Progenitor cell of endocrine pancreas (in vitro differentiated cells): ENCODE data around the gene HNRNPAB. TPM values are rescaled to one million over a fixed set of nuclear protein-coding genes. Genes with fewer than 3 reads are reported as not detected.
A peak's percentile ranks its signal among the peaks of the same experiment; 100 is the strongest.

ENCODE experiments used
- DNase-seq: peaks from one replicate; pipeline ENCODE4 v3.0.0; 2021; ENCODE audit warnings: low spot score; ENCODE audit not compliant: unreplicated experiment
- H3K27ac Mint-ChIP-seq: 2 replicates; pipeline ENCODE4 v1.8.0; 2021; ENCODE audit warnings: mild to moderate bottlenecking, moderate library complexity, mixed read lengths
- H3K27me3 Mint-ChIP-seq: 2 replicates; pipeline ENCODE4 v1.8.0; 2021; ENCODE audit warnings: mixed read lengths
- H3K36me3 Mint-ChIP-seq: 2 replicates; pipeline ENCODE4 v1.8.0; 2022; ENCODE audit warnings: mixed read lengths; ENCODE audit not compliant: insufficient read depth
- H3K4me1 Mint-ChIP-seq: 2 replicates; pipeline ENCODE4 v1.8.0; 2021; ENCODE audit warnings: low read depth, mixed read lengths
- H3K4me3 Mint-ChIP-seq: 2 replicates; pipeline ENCODE4 v1.8.0; 2021; ENCODE audit warnings: low read depth, mild to moderate bottlenecking, moderate library complexity, mixed read lengths
- H3K9me3 Mint-ChIP-seq: 2 replicates; pipeline ENCODE4 v1.8.0; 2021; ENCODE audit warnings: low read depth, mixed read lengths
- total RNA-seq: library from RNA; stranded (reverse); gene quantifications from 2 replicates; pipeline ENCODE4 v1.2.1, GENCODE V29; 2021
- TF ChIP-seq, protein P1 (sequence below): fragments of 200-600 bp; sonication (generic); IDR thresholded peaks from one replicate; pipeline ENCODE4 v1.5.0; 2021; ENCODE audit warnings: antibody characterized with exemption, mild to moderate bottlenecking; ENCODE audit not compliant: unreplicated experiment

The HNRNPAB gene
- total RNA-seq, 1 donor from 2014 or later = 214 TPM

DNA sequence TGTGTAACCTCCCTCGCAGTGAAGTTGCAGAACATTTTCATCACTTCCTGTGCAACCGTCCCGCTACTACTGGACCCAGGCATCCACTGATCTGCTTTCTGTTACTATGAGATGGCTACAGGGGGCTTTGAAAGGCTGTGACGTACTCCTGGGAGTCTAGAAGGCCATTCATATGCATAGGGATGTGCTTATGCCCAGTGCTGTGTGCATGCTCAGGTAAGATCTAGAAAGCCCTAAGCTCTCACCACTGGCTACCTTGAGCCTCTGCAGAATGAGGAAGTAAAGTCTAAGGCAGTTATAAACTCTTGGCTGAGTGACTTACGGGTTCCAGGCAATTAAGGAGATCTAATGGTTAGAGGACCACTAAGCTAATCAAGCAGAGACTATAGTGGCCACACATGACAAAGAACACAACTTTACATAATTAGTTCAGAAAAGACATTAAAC lies 11.8 kb downstream of the HNRNPAB start:
- H3K36me3 Mint-ChIP-seq = peaks cover 20% of the 10 kb centered on the region

DNA sequence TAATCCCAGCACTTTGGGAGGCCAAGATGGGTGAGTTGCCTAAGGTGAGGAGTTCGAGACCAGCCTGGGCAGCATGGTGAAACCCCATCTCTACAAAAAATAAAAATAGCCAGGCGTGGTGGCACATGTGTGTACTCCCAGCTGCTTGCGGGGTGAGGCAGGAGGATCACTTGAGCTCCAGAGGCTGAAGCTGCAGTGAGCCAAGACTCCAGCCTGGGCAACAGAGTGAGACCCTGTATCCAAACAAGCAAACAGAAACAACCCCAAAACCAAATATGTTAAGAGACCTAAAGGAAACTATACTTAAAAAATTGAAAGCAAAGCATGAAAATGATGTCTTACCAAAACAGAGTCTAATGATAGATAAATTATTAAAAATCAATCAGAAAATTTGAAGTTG lies 12.4 kb downstream of the HNRNPAB start:
- TF ChIP-seq, protein P1, sequence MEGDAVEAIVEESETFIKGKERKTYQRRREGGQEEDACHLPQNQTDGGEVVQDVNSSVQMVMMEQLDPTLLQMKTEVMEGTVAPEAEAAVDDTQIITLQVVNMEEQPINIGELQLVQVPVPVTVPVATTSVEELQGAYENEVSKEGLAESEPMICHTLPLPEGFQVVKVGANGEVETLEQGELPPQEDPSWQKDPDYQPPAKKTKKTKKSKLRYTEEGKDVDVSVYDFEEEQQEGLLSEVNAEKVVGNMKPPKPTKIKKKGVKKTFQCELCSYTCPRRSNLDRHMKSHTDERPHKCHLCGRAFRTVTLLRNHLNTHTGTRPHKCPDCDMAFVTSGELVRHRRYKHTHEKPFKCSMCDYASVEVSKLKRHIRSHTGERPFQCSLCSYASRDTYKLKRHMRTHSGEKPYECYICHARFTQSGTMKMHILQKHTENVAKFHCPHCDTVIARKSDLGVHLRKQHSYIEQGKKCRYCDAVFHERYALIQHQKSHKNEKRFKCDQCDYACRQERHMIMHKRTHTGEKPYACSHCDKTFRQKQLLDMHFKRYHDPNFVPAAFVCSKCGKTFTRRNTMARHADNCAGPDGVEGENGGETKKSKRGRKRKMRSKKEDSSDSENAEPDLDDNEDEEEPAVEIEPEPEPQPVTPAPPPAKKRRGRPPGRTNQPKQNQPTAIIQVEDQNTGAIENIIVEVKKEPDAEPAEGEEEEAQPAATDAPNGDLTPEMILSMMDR = no peak
- no peaks in the 10 kb centered on the region for H3K4me1 Mint-ChIP-seq
- H3K27me3 Mint-ChIP-seq = no peaks in the 10 kb centered on the region
- no peak overlapping the region for H3K4me3 Mint-ChIP-seq
- no peak overlapping the region for H3K27ac Mint-ChIP-seq
- H3K9me3 Mint-ChIP-seq = no peaks in the 10 kb centered on the region
- DNase-seq = no peak
- peaks cover 23% of the 10 kb centered on the region for H3K36me3 Mint-ChIP-seq

More for the DNA sequence above, 11.8 kb downstream of the HNRNPAB start:
- TF ChIP-seq, protein P1 = no peak
- H3K9me3 Mint-ChIP-seq = no peaks in the 10 kb centered on the region
- DNase-seq = no peak
- H3K27me3 Mint-ChIP-seq = no peaks in the 10 kb centered on the region
- no peaks in the 10 kb centered on the region for H3K4me1 Mint-ChIP-seq
- no peak overlapping the region for H3K4me3 Mint-ChIP-seq
- no peak overlapping the region for H3K27ac Mint-ChIP-seq

DNA sequence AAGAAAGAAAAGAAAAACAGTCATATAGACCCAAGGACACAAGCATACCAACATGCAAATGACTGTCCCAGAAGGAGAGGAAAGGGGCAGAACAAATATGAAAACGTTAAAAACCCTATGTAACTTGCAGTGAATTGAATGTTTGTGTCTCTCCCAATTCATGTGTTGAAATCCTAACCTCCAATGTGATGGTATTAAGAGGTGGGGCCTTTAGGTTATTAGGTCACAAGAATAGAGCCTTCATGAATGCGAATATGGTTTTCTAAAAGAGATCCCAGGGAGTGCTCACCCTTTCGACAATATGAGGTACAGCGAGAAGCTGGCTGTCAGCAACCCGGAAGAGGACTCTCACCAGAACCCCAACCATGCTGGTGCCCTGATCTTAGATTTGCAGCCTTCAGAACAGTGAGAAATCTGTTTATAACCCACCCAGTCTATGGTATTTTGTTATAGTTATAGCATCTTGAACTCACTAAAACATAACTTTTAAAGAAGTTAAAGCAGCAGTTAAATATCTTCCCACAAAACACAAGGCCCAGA lies 14.0 kb downstream of the HNRNPAB start:
- no peaks in the 10 kb centered on the region for H3K27me3 Mint-ChIP-seq
- H3K4me1 Mint-ChIP-seq = no peaks in the 10 kb centered on the region
- H3K27ac Mint-ChIP-seq = peak overlapping the region; percentile 59
- TF ChIP-seq, protein P1 = no peak
- DNase-seq = no peak
- H3K9me3 Mint-ChIP-seq = no peaks in the 10 kb centered on the region
- H3K4me3 Mint-ChIP-seq = no peak overlapping the region
- H3K36me3 Mint-ChIP-seq = peaks cover 25% of the 10 kb centered on the region

DNA sequence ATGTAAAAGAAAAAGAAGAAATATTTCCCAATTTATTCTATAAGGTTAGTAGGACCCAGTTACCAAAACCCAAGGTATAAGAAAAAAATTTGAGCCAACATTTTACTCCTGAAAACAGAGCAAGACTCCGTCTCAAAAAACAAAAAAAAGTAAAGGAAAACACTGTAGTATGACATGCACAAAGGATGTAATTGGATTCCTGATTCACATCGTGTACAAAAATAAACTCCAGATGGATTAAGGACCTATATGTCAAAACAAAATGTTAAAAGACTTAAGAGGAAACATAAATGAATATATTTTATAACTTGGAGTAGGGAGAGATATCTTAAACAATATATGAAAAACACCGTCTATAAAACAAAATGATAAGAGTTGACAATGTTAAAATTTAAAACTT lies 14.5 kb downstream of the HNRNPAB start:
- Mint-ChIP-seq H3K4me3 (no peak overlapping the region), H3K36me3 (peaks cover 25% of the 10 kb centered on the region)

DNA sequence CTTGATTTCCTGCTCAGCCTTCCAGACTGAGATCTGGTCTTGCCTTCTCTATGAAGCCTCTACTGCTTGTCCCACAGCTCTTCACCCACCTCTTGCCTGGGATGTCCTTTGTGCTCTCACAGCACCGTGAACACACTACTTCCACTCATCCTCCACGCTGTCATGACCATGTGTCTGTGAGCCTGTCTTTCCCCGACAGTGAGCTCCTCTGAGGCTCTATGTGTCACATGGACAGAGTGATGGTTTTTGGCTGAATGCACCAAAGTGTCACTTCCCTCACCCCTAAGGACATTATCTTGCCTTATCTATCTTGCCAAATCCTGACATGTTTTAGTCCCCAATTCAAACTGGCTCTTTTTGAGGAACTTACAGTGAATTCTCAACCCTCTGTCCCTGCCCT lies 16.9 kb downstream of the HNRNPAB start:
- Mint-ChIP-seq H3K36me3 (peaks cover 26% of the 10 kb centered on the region), H3K27me3 (no peaks in the 10 kb centered on the region), H3K4me1 (no peaks in the 10 kb centered on the region), H3K27ac (peak overlapping the region; percentile 72), H3K9me3 (no peaks in the 10 kb centered on the region), H3K4me3 (no peak overlapping the region)
- TF ChIP-seq, protein P1 = no peak
- no peak for DNase-seq

More for the DNA sequence above, 14.5 kb downstream of the HNRNPAB start:
- H3K27me3 Mint-ChIP-seq = no peaks in the 10 kb centered on the region
- TF ChIP-seq, protein P1 = no peak
- H3K27ac Mint-ChIP-seq = no peak overlapping the region
- no peak for DNase-seq
- H3K4me1 Mint-ChIP-seq = no peaks in the 10 kb centered on the region
- no peaks in the 10 kb centered on the region for H3K9me3 Mint-ChIP-seq
